Stimulated activated effector memory CD8-positive, alpha-beta T cell treated with anti-CD3 and anti-CD28 coated beads, Interleukin-12 subunit alpha, Interleukin-12 subunit beta, amount 100 ng/mL, for 72 hours (primary cell): ENCODE measurements around the gene SNPH.

ENCODE experiments used
- ATAC-seq: fragments of 150-1000 bp; cut with Tn5 transposase; 2 replicates; pipeline ENCODE4 v1.10.0; 2021
- DNase-seq, 2 donors: peaks; one replicate each; pipeline ENCODE4 v3.0.0; 2021 to 2022; ENCODE audit warnings: low spot score in 2 of 2
- H3K27ac Mint-ChIP-seq: one replicate; pipeline ENCODE4 v1.8.0; 2022; ENCODE audit warnings: mild to moderate bottlenecking, mixed read lengths
- H3K36me3 Mint-ChIP-seq: one replicate; pipeline ENCODE4 v1.8.0; 2022; ENCODE audit warnings: mild to moderate bottlenecking, mixed read lengths
- H3K4me1 Mint-ChIP-seq: one replicate; pipeline ENCODE4 v1.8.0; 2022; ENCODE audit warnings: mixed read lengths
- H3K4me3 Mint-ChIP-seq: one replicate; pipeline ENCODE4 v1.8.0; 2022; ENCODE audit warnings: mild to moderate bottlenecking, mixed read lengths
- H3K9me3 Mint-ChIP-seq: one replicate; pipeline ENCODE4 v1.8.0; 2022; ENCODE audit warnings: mixed read lengths

Gene SNPH

GRCh38 chr20:1292620-1293019 lies 26.5 kb downstream of the SNPH start:
- DNase-seq (no peak), ATAC-seq (no peak)
- Mint-ChIP-seq H3K4me1 (no peaks in the 10 kb centered on the region), H3K27ac (no peak overlapping the region), H3K4me3 (no peak overlapping the region), H3K9me3 (no peaks in the 10 kb centered on the region), H3K36me3 (no peaks in the 10 kb centered on the region)

GRCh38 chr20:1293641-1294379 lies 27.7 kb downstream of the SNPH start:
- Mint-ChIP-seq H3K27ac (peak overlapping the region; percentile 32), H3K36me3 (no peaks in the 10 kb centered on the region), H3K4me1 (no peaks in the 10 kb centered on the region)

DNA sequence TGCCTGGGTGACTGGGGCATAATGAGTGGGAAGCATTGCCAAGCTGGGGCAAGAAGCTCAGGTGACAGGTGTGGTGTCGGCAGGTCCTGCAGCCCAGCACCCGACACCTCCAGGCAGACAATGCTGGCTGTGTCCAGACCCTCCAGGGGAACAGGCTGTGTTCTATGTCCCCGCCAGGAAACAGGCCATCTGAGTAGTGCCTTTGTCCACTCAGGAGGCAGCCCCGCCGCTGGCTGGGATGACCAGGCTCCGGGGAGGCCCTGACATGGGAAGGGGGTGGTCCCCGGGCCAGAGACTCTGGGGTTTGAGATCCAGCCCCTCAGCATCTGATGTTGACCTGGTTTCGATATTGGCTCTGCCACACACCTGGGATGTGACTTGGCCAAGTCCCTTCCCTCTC lies 28.4 kb downstream of the SNPH start:
- Mint-ChIP-seq H3K9me3 (no peaks in the 10 kb centered on the region), H3K36me3 (no peaks in the 10 kb centered on the region), H3K4me1 (peaks cover 2% of the 10 kb centered on the region), H3K4me3 (no peak overlapping the region), H3K27ac (no peak overlapping the region)
- DNase-seq, result no peak
- no peak for ATAC-seq

More at GRCh38 chr20:1293641-1294379, 27.7 kb downstream of the SNPH start:
- Mint-ChIP-seq H3K9me3 (no peaks in the 10 kb centered on the region), H3K4me3 (no peak overlapping the region)
- ATAC-seq (no peak), DNase-seq (no peak)

DNA sequence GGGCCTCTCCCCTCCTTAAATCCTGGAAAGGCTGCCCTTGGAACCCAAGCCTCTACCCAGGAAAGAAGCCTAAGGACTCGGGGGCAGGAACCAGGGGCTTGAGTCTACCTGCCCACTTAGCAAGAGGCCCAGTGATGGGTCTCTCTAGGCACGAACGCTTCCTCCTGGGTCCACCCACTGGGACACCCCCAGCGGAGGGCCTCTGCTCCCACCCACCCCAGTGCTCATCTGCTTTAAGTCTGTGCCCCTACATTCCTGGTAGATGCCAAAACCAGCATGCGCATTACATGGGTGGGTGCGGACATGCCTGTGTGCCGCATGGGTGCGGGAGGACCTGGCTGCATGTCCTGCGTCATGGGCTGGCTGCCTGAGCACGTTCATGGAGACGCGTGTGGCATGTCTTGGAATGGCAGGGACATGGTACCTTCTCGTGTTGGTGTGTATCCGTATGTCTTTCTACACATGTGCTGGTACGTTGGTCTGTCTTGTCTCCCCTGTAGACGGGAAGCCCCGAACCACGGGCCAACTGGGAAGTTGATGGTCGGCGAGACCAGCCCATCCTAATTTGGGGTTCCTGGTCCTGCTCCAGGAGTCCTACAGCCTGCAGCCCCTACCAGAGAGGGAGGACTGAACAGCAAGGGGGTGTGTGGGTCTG lies 29.3 kb downstream of the SNPH start:
- Mint-ChIP-seq H3K36me3 (no peaks in the 10 kb centered on the region), H3K4me3 (no peak overlapping the region), H3K27ac (no peak overlapping the region), H3K9me3 (no peaks in the 10 kb centered on the region), H3K4me1 (peaks cover 6% of the 10 kb centered on the region)
- ATAC-seq (no peak), DNase-seq (no peak)

DNA sequence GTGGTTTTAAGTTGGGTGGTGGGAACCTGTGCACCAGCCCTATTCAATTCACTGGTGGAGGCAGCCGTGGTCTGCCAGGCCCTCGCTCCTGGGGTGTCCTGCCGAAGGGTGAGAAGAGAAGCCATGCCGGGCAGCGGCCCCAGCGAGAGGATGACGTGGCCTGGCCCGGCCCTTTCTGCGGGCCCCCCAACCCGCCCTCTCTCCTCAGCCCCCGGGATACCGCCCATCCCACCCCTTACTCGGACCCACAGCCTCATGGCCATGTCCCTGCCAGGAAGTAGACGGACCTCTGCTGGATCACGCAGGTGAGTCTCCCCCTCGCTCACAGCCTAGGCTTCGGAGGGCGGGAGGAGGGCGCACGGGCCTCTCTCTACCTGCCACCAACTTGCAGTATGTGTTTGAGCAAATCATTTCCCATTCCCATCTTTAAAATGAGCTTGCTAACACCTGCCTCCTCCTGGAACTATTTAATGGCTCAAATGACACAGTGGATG lies 30.1 kb downstream of the SNPH start:
- Mint-ChIP-seq H3K4me1 (peaks cover 13% of the 10 kb centered on the region), H3K9me3 (no peaks in the 10 kb centered on the region), H3K4me3 (no peak overlapping the region), H3K36me3 (no peaks in the 10 kb centered on the region), H3K27ac (peak overlapping the region; percentile 8)
- no peak for DNase-seq
- no peak for ATAC-seq

- no peak for DNase-seq
- no peak overlapping the region for H3K4me3 Mint-ChIP-seq
- H3K27ac Mint-ChIP-seq, result peak overlapping the region; percentile 8
- H3K4me1 Mint-ChIP-seq, result peaks cover 17% of the 10 kb centered on the region
- no peaks in the 10 kb centered on the region for H3K36me3 Mint-ChIP-seq
- no peaks in the 10 kb centered on the region for H3K9me3 Mint-ChIP-seq
- ATAC-seq, result no peak
Observed at GRCh38 chr20:1296922-1297321, 30.8 kb downstream of the SNPH start.

DNA sequence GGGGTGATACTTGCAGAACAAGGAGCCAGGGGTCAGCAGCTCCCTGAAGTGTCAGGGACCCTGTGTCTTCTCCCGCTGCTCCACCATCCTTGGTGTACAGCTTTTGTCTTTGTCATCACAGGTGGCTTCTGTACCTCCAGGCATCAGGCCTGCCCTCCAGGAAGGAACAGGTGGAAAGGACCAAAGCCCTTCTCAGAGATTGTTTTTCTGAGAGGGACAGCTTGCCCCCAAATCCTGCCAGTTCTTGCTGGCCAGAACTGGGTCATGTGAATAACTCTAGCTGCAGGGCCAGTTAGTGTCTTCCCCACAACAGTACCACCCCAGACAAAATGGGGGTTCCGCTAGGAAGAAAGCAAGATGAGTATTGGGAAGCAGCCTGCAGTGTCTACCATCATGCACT lies 31.4 kb downstream of the SNPH start:
- Mint-ChIP-seq H3K9me3 (no peaks in the 10 kb centered on the region), H3K36me3 (peaks cover 1% of the 10 kb centered on the region), H3K4me1 (peaks cover 17% of the 10 kb centered on the region), H3K4me3 (no peak overlapping the region), H3K27ac (no peak overlapping the region)
- DNase-seq (no peak), ATAC-seq (no peak)

DNA sequence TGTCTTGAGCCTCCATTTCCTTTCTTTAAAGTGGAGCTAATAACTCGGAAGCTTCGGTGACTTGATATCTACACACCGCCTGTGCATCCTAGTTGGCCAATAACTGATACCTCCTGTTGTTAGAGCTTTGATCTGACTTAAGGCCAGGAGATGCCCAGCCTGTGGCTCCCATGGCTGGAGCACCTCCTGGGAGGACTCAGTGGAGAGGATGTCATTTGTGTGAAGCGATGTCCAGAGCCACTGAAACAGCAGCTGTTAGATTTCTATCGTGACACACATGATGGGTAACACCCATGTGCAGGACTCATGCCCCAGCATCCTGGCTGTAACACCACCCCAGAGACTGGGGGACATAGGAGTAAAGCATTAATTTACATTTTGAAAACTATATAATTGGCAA lies 32.1 kb downstream of the SNPH start:
- DNase-seq (no peak), ATAC-seq (no peak)
- Mint-ChIP-seq H3K36me3 (peaks cover 8% of the 10 kb centered on the region), H3K9me3 (no peaks in the 10 kb centered on the region), H3K4me3 (no peak overlapping the region), H3K27ac (no peak overlapping the region), H3K4me1 (peaks cover 17% of the 10 kb centered on the region)

DNA sequence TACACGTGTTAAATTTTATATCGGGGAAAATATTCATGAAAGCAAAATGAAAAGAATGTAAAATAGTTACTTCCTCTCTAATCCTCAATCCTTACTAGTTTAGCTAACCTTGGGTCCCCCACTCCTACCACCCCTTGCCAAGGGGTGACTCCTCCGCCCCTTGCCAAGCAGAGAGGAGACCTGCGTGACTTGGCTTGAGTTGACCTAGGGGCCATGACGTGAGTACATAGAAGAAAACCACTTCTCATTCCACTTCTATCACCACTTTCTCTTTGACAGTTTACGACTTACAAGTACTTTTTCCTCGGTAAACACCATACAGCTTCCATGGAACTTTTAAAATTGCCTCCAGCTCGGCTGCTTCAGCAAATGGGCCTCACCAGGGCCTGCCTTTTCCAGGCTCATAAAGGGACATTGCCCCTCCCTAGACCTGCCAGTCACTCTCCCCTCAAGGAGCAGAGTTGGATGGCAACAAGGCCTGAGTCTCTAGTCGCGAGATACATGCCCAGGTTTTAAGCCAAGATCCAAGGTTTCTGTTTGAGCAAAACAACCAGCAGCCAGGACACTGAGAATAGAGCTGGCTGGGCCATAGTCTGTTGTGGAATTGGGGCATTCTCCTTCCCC lies 32.9 kb downstream of the SNPH start:
- Mint-ChIP-seq H3K9me3 (no peaks in the 10 kb centered on the region), H3K4me1 (peaks cover 17% of the 10 kb centered on the region), H3K27ac (no peak overlapping the region), H3K36me3 (peaks cover 9% of the 10 kb centered on the region), H3K4me3 (no peak overlapping the region)
- ATAC-seq (no peak), DNase-seq (no peak)

DNA sequence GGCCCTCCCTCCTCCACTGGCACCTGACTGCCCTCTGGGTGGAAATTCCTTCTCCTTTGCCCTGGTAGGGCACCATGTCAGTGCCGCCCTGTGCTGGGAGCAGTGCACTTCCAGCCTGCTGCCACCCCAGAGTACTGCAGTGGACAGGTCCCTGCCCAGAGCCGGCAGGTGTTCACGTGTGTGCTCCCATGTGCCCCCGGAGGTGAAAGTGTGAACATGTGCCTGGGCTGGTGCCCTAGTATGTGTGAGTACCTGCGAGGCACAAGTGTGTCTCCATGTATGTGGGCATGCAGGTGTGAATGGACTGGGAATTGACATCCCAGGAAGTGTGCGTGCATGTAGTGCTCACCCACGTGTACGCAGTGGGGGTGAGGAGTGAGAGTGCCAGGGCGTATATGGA lies 33.4 kb downstream of the SNPH start:
- ATAC-seq (peak; percentile 27), DNase-seq (no peak)
- Mint-ChIP-seq H3K27ac (no peak overlapping the region), H3K4me3 (no peak overlapping the region), H3K9me3 (no peaks in the 10 kb centered on the region), H3K4me1 (peaks cover 17% of the 10 kb centered on the region), H3K36me3 (peaks cover 9% of the 10 kb centered on the region)

DNA sequence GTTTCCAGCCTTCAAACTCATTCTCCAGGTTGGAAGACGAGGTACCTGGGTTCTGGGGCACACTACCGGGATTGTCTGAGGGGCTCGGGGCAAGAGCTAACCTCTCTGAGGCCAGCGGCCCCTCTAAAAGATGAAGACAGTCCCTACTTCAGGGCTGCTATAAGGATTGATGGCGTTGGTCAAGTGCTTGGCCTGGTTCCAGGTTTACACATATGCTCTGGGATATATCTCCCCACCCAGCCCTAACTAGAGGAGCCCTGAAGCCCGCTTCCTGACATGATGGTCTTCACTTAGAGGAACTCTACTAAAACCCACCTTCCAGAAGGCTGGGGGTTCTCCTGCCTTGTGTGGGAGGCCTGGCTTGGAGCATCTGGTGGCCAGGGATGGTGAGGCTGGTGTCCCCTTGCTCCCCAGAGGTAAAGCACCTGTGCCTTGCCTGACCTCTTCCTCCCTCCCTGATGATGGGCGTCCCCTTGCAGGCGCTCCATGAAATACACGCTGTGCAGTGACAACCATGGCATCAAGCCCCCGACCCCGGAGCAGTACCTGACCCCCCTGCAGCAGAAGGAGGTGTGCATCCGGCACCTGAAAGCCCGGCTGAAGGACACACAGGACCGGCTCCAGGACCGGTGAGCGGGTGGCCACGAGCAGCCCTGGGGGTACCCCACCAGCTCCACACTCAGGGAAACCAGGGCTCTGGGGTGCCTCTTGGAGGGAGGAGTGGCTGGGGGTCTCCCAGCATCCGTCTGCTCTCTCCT lies 34.2 kb downstream of the SNPH start:
- DNase-seq (no peak), ATAC-seq (no peak)
- peak overlapping the region; percentile 56 for H3K4me3 Mint-ChIP-seq
- peak overlapping the region; percentile 91 for H3K27ac Mint-ChIP-seq
- peaks cover 9% of the 10 kb centered on the region for H3K36me3 Mint-ChIP-seq
- H3K9me3 Mint-ChIP-seq, result no peaks in the 10 kb centered on the region
- peaks cover 17% of the 10 kb centered on the region for H3K4me1 Mint-ChIP-seq

DNA sequence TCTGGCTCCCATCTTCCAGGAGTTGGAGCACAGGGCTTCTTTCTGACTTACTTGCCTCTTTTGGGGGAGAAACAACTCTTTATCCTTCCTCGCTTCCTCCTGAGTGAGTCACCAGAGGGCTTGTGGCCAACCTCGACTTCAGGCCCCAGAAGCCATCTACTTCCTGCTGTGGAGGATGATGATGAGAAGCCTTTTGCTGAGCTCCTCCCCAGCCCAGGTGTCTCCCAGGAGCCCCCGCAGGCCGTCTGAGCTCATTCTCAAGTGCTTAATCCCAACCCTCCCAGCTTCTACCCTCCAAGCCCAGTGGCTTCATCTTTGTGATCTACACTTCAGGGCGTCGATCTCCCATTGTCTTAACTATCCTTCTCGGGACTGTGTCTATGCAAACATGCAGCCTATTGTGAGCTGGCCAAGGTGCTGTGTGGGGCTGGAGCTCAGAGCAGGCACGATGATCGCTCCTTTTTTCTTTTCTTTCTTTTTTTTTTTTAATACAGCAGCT lies 35.0 kb downstream of the SNPH start:
- Mint-ChIP-seq H3K4me1 (peaks cover 17% of the 10 kb centered on the region), H3K27ac (peak overlapping the region; percentile 91), H3K36me3 (peaks cover 14% of the 10 kb centered on the region), H3K9me3 (no peaks in the 10 kb centered on the region), H3K4me3 (peak overlapping the region; percentile 56)
- peak; percentile 83 for ATAC-seq
- peak in 1 of 2 donors; percentile 78 for DNase-seq

DNA sequence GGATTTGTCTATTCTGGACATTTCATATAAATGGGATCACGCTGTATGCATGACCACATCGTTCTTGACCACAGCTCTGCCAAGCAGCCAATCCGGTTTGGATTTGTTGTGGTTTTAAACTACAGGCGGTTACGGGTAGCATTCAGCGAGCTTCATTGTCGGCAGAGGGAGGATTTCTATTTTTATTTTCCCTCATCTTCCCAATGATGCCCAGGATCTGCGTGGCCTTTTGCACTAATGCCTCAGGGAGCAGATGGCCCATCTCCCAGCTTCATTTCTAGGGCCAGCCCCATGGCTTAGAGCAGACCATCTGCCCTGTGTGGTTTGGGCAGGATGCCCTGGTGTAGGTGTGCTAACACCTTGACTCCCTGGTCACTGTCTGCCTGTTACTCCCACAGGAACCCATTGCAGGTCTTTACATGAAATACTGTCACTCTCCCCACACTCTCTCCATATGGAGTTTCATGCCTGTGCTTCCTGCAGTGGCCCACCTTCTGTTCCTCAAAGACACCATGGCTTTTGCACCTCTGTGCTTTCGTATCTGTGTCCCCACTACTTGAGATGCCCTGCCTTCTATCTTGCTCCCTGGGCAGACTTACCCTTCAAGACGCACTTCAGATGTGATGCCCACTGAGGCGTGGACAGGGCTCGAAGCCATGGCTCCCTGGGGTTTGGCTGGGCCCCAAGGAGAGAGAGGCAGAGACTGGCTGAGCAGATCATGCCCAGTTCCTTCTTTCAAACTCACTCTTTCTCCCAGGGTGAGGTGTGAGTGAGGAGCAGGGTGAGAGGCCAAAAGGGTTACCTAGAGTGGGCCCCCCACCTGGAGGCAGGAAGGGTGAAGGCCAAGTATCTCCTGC lies 36.8 kb downstream of the SNPH start:
- no peaks in the 10 kb centered on the region for H3K9me3 Mint-ChIP-seq
- no peak overlapping the region for H3K27ac Mint-ChIP-seq
- no peak overlapping the region for H3K4me3 Mint-ChIP-seq
- peaks cover 14% of the 10 kb centered on the region for H3K36me3 Mint-ChIP-seq
- ATAC-seq (peak; percentile 17), DNase-seq (peak in 1 of 2 donors; percentile 76)
- peaks cover 17% of the 10 kb centered on the region for H3K4me1 Mint-ChIP-seq

DNA sequence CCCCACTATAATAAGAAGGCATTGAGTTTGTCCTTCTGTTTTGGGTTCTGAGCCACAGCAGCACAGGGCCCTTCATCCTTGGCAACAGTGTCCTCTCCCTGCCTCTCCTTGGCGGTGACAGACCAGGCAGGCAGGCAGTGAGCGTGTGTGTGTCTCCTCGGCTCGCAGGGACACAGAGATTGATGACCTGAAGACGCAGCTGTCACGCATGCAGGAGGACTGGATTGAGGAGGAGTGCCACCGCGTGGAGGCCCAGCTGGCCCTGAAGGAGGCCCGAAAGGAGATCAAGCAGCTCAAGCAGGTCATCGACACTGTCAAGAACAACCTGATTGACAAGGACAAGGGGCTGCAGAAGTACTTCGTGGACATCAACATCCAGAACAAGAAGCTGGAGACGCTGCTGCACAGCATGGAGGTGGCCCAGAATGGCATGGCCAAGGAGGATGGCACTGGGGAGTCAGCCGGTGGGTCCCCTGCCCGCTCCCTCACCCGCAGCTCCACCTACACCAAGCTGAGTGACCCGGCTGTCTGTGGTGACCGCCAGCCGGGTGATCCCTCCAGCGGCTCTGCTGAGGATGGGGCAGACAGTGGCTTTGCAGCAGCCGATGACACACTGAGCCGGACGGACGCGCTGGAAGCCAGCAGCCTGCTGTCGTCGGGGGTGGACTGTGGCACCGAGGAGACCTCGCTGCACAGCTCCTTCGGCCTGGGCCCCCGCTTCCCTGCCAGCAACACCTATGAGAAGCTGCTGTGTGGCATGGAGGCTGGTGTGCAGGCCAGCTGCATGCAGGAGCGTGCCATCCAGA lies 38.8 kb downstream of the SNPH start:
- no peak for ATAC-seq
- no peak for DNase-seq
- peaks cover 11% of the 10 kb centered on the region for H3K4me1 Mint-ChIP-seq
- peak overlapping the region; percentile 79 for H3K27ac Mint-ChIP-seq
- H3K36me3 Mint-ChIP-seq, result peaks cover 14% of the 10 kb centered on the region
- no peak overlapping the region for H3K4me3 Mint-ChIP-seq
- H3K9me3 Mint-ChIP-seq, result no peaks in the 10 kb centered on the region
